ENCODE results near the gene TMEM45A.
A peak's percentile ranks its signal among the peaks of the same experiment; 100 is the strongest.
"Not testable (repeated sequence)": the region's sequence is repeated elsewhere in the genome, so short reads cannot be mapped to it uniquely, and the experiment has no call there.

Gene TMEM45A

DNA sequence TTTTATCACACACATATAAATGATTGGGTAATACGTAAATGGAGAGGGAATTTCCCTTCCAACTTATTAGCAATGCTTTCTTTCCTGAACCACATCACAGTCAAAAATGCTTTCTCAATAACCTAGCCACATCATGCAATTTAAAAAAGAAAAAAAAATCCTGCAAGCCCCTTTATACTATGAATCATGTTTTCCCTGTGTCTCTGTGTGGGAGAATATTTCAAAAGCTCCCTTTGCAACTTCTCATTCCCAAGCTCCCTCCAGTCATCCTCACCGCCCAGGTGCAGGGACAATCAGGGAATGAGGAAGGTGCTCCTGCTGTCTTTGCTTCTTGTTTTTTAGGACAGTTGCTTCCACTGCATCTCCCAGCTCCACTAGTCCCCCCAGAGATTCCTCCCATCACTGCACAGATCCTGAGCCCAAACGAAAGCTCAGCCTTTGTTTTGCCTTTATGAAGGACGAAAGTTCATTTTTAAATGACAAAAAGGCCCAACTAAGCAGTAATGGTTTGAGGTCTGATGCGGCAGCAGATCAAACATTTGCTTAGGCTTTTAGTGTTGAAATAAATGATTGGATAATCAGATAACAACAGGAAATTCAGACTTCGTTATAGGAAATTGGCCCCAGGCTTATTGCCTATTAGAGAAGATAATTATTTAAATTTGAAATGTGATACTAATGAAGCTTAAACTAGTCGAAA is 69.2 kb downstream of the TMEM45A start:
- H3K4me3 ChIP-seq (ENCODE audit: low read depth, low read length): no peak overlapping the region
- peak; percentile 76 for DNase-seq (ENCODE audit: low read depth)

GRCh38 chr3:100562224-100562857 is 69.9 kb downstream of the TMEM45A start:
- no peak for DNase-seq (ENCODE audit: low read depth)
- no peak overlapping the region for H3K4me3 ChIP-seq (ENCODE audit: low read depth, low read length)

GRCh38 chr3:100563228-100563627 is 70.8 kb downstream of the TMEM45A start:
- DNase-seq (ENCODE audit: low read depth): no peak
- no peak overlapping the region for H3K4me3 ChIP-seq (ENCODE audit: low read depth, low read length)

DNA sequence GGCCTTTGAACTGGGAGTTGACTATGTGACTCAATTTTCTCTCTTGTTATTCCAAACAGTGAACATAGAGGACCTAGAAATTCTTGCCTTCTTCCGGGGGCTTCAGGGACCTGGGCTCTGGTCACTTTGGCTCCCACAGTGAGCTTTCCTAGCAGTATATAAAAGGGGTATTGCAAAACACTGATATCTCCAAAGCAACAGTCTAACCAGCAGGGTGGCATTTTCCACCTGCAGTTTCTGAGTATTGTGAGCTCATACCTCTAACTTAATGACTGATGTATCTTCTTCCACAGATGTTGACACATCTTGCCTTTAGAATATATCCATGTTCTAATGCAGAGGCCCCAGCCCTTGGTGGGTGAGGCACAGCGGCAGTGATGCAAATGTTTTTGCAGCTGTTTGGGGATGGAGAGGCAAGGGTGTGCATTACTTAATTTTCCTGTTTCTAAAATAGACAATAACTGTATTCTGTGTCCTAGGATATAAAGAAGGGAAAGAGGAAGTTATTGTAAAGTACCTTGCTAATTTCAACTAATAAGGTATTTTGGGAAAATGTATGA is 71.3 kb downstream of the TMEM45A start:
- H3K4me3 ChIP-seq (ENCODE audit: low read depth, low read length): no peak overlapping the region
- DNase-seq (ENCODE audit: low read depth): no peak

GRCh38 chr3:100570811-100571210 is 78.4 kb downstream of the TMEM45A start:
- no peak overlapping the region for H3K4me3 ChIP-seq (ENCODE audit: low read depth, low read length)
- DNase-seq (ENCODE audit: low read depth): no peak

GRCh38 chr3:100574536-100574935 is 82.1 kb downstream of the TMEM45A start:
- no peak overlapping the region for H3K4me3 ChIP-seq (ENCODE audit: low read depth, low read length)
- no peak for DNase-seq (ENCODE audit: low read depth)

DNA sequence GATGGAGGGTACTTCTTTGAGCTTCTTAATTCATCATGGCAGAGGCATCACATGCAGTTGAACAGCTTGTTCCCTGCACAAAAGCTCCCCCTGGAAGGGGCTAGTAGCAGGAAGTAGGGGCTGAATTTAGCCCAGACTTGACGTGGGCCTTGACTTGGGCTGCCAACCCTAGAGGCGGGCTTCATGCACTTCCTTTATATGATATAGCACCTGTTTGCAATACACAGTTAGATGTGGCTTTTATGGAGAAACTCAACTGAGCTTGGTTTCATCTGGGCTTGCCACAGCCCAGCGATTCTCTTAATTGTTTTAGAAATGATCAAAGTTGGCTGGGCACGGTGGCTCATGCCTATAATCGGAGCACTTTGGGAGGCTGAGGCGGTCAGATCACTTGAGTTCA is 83.3 kb downstream of the TMEM45A start:
- DNase-seq (ENCODE audit: low read depth): no peak
- H3K4me3 ChIP-seq (ENCODE audit: low read depth, low read length): no peak overlapping the region

- DNase-seq (ENCODE audit: low read depth): no peak
- H3K4me3 ChIP-seq (ENCODE audit: low read depth, low read length): no peak overlapping the region
These were observed 85.1 kb downstream of the TMEM45A start for GRCh38 chr3:100577382-100578008.

- H3K4me3 ChIP-seq (ENCODE audit: low read depth, low read length): no peak overlapping the region
- no peak for DNase-seq (ENCODE audit: low read depth)
These were observed 86.2 kb downstream of the TMEM45A start for GRCh38 chr3:100578646-100579045.

- H3K4me3 ChIP-seq (ENCODE audit: low read depth, low read length): no peak overlapping the region
- DNase-seq (ENCODE audit: low read depth): no peak
These were observed 87.7 kb downstream of the TMEM45A start for GRCh38 chr3:100580147-100580546.

GRCh38 chr3:100581650-100582049 is 89.2 kb downstream of the TMEM45A start:
- H3K4me3 ChIP-seq (ENCODE audit: low read depth, low read length): no peak overlapping the region
- no peak for DNase-seq (ENCODE audit: low read depth)

DNA sequence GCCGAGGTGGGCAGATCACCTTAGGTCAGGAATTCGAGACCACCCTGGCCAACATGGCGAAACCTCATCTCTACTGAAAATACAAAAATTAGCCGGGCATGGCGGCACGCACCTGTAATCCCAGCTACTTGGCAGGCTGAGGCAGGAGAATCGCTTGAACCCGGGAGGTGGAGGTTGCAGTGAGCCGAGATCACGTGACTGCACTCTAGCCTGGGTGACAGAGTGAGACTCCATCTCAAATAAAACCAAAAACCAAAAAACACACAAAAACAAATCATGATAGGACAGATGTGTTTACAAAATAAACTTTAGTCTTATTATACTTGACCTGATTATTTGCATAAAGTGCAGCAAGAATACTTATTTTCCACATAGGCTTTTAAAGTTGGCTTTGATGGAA is 89.7 kb downstream of the TMEM45A start:
- H3K4me3 ChIP-seq (ENCODE audit: low read depth, low read length); DNase-seq (ENCODE audit: low read depth): not testable (repeated sequence)

GRCh38 chr3:100584101-100584660 is 91.8 kb downstream of the TMEM45A start:
- H3K4me3 ChIP-seq (ENCODE audit: low read depth, low read length): no peak overlapping the region
- no peak for DNase-seq (ENCODE audit: low read depth)

DNA sequence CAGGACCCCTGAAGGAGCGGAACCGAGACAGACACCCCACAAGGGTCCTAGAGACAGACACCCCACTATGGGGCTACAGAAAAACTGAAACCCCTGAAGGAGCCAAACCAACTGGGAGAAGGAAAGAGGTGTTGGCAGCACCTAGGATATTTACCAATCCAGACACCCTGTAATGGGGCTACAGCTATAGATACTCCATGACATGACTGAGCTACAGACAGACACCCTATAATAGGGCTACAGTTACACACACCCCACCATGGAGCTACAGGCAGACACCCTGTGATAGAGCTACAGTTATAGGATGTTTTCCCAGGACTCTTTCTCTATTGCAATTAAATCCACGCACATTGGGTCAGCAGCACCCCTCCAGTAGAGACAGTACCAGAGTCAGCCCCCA is 94.4 kb downstream of the TMEM45A start:
- no peak overlapping the region for H3K4me3 ChIP-seq (ENCODE audit: low read depth, low read length)

DNA sequence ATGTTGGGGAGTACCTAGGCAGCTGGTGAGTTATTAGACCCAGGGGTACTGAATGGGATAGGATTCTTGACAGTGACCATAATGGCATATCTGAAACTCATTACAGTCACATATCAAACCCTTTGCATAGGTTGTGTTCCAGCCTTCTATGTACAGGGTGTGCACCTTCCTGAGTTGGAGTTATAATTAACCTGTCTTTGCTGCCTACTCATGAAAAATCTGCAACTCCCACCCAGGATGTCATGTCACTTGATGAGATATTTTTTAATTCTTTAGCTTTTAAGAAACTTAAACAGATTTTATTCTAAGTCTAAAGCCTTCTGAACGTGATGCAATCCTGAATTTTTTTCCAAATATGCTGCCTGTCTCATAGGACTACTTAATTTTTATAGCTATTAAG is 95.8 kb downstream of the TMEM45A start:
- H3K4me3 ChIP-seq (ENCODE audit: low read depth, low read length): no peak overlapping the region
- no peak for DNase-seq (ENCODE audit: low read depth)

More for the DNA sequence above, 94.4 kb downstream of the TMEM45A start:
- no peak for DNase-seq (ENCODE audit: low read depth)

DNA sequence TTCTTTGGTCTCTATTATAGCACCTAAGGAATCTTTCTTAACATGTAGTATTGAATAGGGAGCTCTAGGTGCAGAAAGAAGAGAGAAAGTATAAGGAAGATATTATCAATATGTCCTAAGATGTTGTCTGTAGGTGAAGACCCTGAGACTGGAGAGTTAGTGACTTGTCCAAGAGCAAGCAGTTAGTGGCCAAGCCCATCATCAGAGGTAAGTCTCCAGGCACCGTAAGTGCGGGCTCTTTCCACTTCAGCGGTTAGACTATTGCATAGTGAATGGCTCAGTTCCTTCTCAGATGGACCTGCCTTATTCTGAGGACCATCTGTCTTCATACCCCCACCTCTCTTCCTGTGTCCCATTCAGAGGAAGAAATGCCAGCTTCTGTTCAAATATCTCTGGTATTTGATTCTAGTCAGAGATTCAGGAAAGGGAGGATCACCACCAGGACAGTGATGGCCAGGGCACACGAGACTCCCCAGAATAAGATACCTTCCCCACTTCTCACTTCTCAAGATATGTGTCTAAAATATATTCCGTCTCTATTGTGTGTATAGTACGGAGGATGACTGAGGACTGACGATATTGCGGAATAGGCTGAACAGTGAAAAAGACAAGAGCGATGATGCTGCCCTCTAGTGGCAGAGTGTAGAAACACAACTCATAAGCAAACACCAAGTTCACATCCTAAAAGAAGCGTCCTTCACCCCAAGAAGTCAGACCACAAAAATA is 97.9 kb downstream of the TMEM45A start:
- DNase-seq (ENCODE audit: low read depth): peak; percentile 26
- no peak overlapping the region for H3K4me3 ChIP-seq (ENCODE audit: low read depth, low read length)

DNA sequence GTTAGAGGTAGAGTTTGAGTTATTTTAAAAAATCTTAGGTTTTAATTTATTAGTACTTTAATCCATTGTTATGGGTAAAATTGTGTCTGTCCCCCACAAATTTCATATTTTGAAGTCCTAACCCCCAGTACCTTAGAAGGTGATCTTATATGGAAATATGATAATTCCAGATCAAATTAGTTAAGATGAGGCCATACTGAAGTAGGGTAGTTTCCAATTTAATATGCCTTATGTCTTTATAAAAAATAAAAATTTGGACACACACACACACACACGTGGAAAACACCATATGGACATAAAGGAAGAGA is 98.4 kb downstream of the TMEM45A start:
- no peak for DNase-seq (ENCODE audit: low read depth)

GRCh38 chr3:100591411-100591810 is 99.0 kb downstream of the TMEM45A start:
- DNase-seq (ENCODE audit: low read depth): no peak
- no peak overlapping the region for H3K4me3 ChIP-seq (ENCODE audit: low read depth, low read length)

More for the DNA sequence above, 98.4 kb downstream of the TMEM45A start:
- H3K4me3 ChIP-seq (ENCODE audit: low read depth, low read length): no peak overlapping the region

GRCh38 chr3:100600181-100601042 is 108.0 kb downstream of the TMEM45A start:
- H3K4me3 ChIP-seq (ENCODE audit: low read depth, low read length): no peak overlapping the region
- DNase-seq (ENCODE audit: low read depth): no peak

Data from skeletal muscle cell (primary cell).